ENCODE data around the gene NPTXR. TPM values are rescaled to one million over a fixed set of nuclear protein-coding genes. Genes with fewer than 3 reads are reported as not detected.

The NPTXR gene
- total RNA-seq, 1 experiment from 2014 or later, result 12.8 TPM

Other genes with a start within 250 kb of the NPTXR start
- gene FAM227A, start 187.6 kb downstream of the NPTXR start, total RNA-seq (2021; ENCODE audit: unreplicated experiment), result 3.9 TPM
- gene CBY1, start 187.4 kb downstream of the NPTXR start, total RNA-seq (2021; ENCODE audit: unreplicated experiment), result 27.6 TPM
- 136 TPM for gene TOMM22, start 162.1 kb downstream of the NPTXR start, total RNA-seq (2021; ENCODE audit: unreplicated experiment)
- 67.3 TPM for gene JOSD1, start 143.1 kb downstream of the NPTXR start, total RNA-seq (2021; ENCODE audit: unreplicated experiment)
- 48.2 TPM for gene GTPBP1, start 138.1 kb downstream of the NPTXR start, total RNA-seq (2021; ENCODE audit: unreplicated experiment)
- 71.6 TPM for gene SUN2, start 88.0 kb downstream of the NPTXR start, total RNA-seq (2021; ENCODE audit: unreplicated experiment)
- 18.3 TPM for gene DNAL4, start 49.9 kb downstream of the NPTXR start, total RNA-seq (2021; ENCODE audit: unreplicated experiment)
- gene CBX6, start 28.2 kb upstream of the NPTXR start, total RNA-seq (2021; ENCODE audit: unreplicated experiment), result 90.0 TPM
- gene APOBEC3A, start 113.6 kb upstream of the NPTXR start, total RNA-seq (2021; ENCODE audit: unreplicated experiment), result not detected
- gene APOBEC3B, start 138.3 kb upstream of the NPTXR start, total RNA-seq (2021; ENCODE audit: unreplicated experiment), result 10.3 TPM
- gene APOBEC3C, start 170.2 kb upstream of the NPTXR start, total RNA-seq (2021; ENCODE audit: unreplicated experiment), result 40.2 TPM
- gene APOBEC3D, start 177.1 kb upstream of the NPTXR start, total RNA-seq (2021; ENCODE audit: unreplicated experiment), result 3.3 TPM
- gene APOBEC3F, start 196.8 kb upstream of the NPTXR start, total RNA-seq (2021; ENCODE audit: unreplicated experiment), result 11.1 TPM
- gene APOBEC3G, start 233.2 kb upstream of the NPTXR start, total RNA-seq (2021; ENCODE audit: unreplicated experiment), result 0.71 TPM

Data from HCT116 (cell line).